HEK293T (cell line): ENCODE measurements around the gene APOBEC2.

ENCODE experiments used
- CTCF ChIA-PET: fragments of 350-600 bp; formaldehyde crosslinking; extraction: SDS; loops from one replicate; lab custom pipeline; 2021; ENCODE audit warnings: antibody characterized with exemption, inconsistent platforms; lab: Yijun Ruan, JAX
- POLR2A ChIA-PET: fragments of 350-600 bp; formaldehyde crosslinking; extraction: SDS; loops from one replicate; lab custom pipeline; 2020; ENCODE audit warnings: antibody characterized with exemption, inconsistent platforms; lab: Yijun Ruan, JAX
- DNase-seq: peaks from one replicate; pipeline ENCODE4 v3.0.0; 2012; ENCODE audit warnings: mixed read lengths; ENCODE audit errors: extremely low spot score
- ARNT ChIP-seq: fragments of 450-650 bp; IDR thresholded peaks from 2 replicates; pipeline ENCODE4 v1.6.1; 2017; ENCODE audit warnings: mild to moderate bottlenecking
- BHLHE40 ChIP-seq: fragments of 450-650 bp; IDR thresholded peaks from 2 replicates; pipeline ENCODE4 v1.6.1; 2016; ENCODE audit warnings: mild to moderate bottlenecking, moderate library complexity, borderline replicate concordance
- CTBP1 ChIP-seq: fragments of 450-650 bp; IDR thresholded peaks from 2 replicates; pipeline ENCODE4 v1.6.1; 2016; ENCODE audit warnings: borderline replicate concordance
- ELF4 ChIP-seq: fragments of 450-650 bp; IDR thresholded peaks from 2 replicates; pipeline ENCODE4 v1.6.1; 2017; ENCODE audit warnings: antibody characterized with exemption
- FOXA1 ChIP-seq: fragments of 450-650 bp; IDR thresholded peaks from 2 replicates; pipeline ENCODE4 v1.6.1; 2016; ENCODE audit warnings: mild to moderate bottlenecking
- FOXK2 ChIP-seq: fragments of 450-650 bp; IDR thresholded peaks from 2 replicates; pipeline ENCODE4 v1.6.1; 2016; ENCODE audit warnings: mild to moderate bottlenecking
- FOXM1 ChIP-seq: fragments of 450-650 bp; IDR thresholded peaks from 2 replicates; pipeline ENCODE4 v1.6.1; 2017; ENCODE audit warnings: mild to moderate bottlenecking, borderline replicate concordance
- HDGF ChIP-seq: fragments of 450-650 bp; IDR thresholded peaks from 2 replicates; pipeline ENCODE4 v1.6.1; 2017; ENCODE audit warnings: antibody characterized with exemption, borderline replicate concordance
- L3MBTL2 ChIP-seq: fragments of 450-650 bp; conservative IDR thresholded peaks from 2 replicates; pipeline ENCODE4 v1.6.1; 2016; ENCODE audit warnings: mild to moderate bottlenecking
- LEF1 ChIP-seq: fragments of 450-650 bp; IDR thresholded peaks from 2 replicates; pipeline ENCODE4 v1.6.1; 2017; ENCODE audit warnings: mild to moderate bottlenecking, borderline replicate concordance
- NFRKB ChIP-seq: fragments of 450-650 bp; IDR thresholded peaks from 2 replicates; pipeline ENCODE4 v1.6.1; 2016; ENCODE audit warnings: mild to moderate bottlenecking, moderate library complexity
- PKNOX1 ChIP-seq: fragments of 450-650 bp; IDR thresholded peaks from 2 replicates; pipeline ENCODE4 v1.6.1; 2016
- SP1 ChIP-seq: fragments of 450-650 bp; IDR thresholded peaks from 2 replicates; pipeline ENCODE4 v1.6.1; 2017
- SUZ12 ChIP-seq: fragments of 450-650 bp; IDR thresholded peaks from 2 replicates; pipeline ENCODE4 v1.6.1; 2016; ENCODE audit warnings: mild to moderate bottlenecking
- TARDBP ChIP-seq: fragments of 450-650 bp; IDR thresholded peaks from 2 replicates; pipeline ENCODE4 v1.6.1; 2016
- ZNF384 ChIP-seq: fragments of 450-650 bp; IDR thresholded peaks from 2 replicates; pipeline ENCODE4 v1.6.1; 2016

APOBEC2 gene

GRCh38 chr6:41090841-41091761 is 38.1 kb downstream of the APOBEC2 start:
- ChIA-PET CTCF (interaction anchor here (0.6 to 1.1 kb wide), 3 partner anchors 13 to 33 kb away, joined by 3 to 4 read pairs (median 3); no protein-coding TSS in a partner anchor), POLR2A (no interaction called here)
- no peak for TF ChIP-seq ZNF384
- no peak for TF ChIP-seq ELF4
- no peak for TF ChIP-seq FOXK2
- TF ChIP-seq TARDBP, result no peak
- TF ChIP-seq FOXA1, result no peak
- TF ChIP-seq CTBP1, result no peak
- TF ChIP-seq L3MBTL2, result no peak
- TF ChIP-seq PKNOX1, result no peak
- TF ChIP-seq BHLHE40, result no peak
- TF ChIP-seq FOXM1, result no peak
- no peak for TF ChIP-seq HDGF
- no peak for TF ChIP-seq SP1
- DNase-seq, result no peak

GRCh38 chr6:41092421-41093140 is 39.6 kb downstream of the APOBEC2 start:
- CTCF ChIA-PET, result interaction anchor here (0.5 to 1.7 kb wide), 3 partner anchors 9 to 90 kb away, joined by 3 to 8 read pairs (median 4); no protein-coding TSS in a partner anchor

GRCh38 chr6:41093729-41094128 is 40.7 kb downstream of the APOBEC2 start:
- no peak for TF ChIP-seq NFRKB
- TF ChIP-seq TARDBP, result no peak
- no peak for TF ChIP-seq BHLHE40
- no peak for TF ChIP-seq LEF1
- TF ChIP-seq CTBP1, result no peak
- TF ChIP-seq SUZ12, result no peak
- no peak for TF ChIP-seq FOXM1
- no peak for TF ChIP-seq ARNT
- TF ChIP-seq ELF4, result no peak
- CTCF ChIA-PET, result interaction anchor here (0.7 kb wide), 1 partner anchor 9 kb away, joined by 3 read pairs; no protein-coding TSS in a partner anchor
- POLR2A ChIA-PET, result no interaction called here
- no peak for DNase-seq

More at GRCh38 chr6:41092421-41093140, 39.6 kb downstream of the APOBEC2 start:
- TF ChIP-seq BHLHE40 (no peak), LEF1 (no peak), FOXK2 (no peak), TARDBP (no peak), ELF4 (no peak), SP1 (no peak)
- POLR2A ChIA-PET, result no interaction called here
- peak; percentile 15 for DNase-seq

GRCh38 chr6:41097467-41098090 is 44.6 kb downstream of the APOBEC2 start:
- TF ChIP-seq ELF4 (no peak), ZNF384 (no peak), FOXA1 (no peak), PKNOX1 (no peak), ARNT (no peak), HDGF (no peak), SUZ12 (no peak), SP1 (no peak), LEF1 (no peak), FOXM1 (no peak), FOXK2 (no peak), L3MBTL2 (no peak), BHLHE40 (no peak), TARDBP (no peak), NFRKB (no peak), CTBP1 (no peak)
- ChIA-PET CTCF (no interaction called here), POLR2A (no interaction called here)
- DNase-seq, result no peak

- ChIA-PET CTCF (no interaction called here), POLR2A (no interaction called here)
- TF ChIP-seq ELF4 (no peak), PKNOX1 (no peak), BHLHE40 (no peak), SP1 (no peak), HDGF (no peak), TARDBP (no peak), LEF1 (no peak), FOXK2 (no peak), L3MBTL2 (no peak), FOXM1 (no peak), SUZ12 (no peak), CTBP1 (no peak), ZNF384 (no peak), NFRKB (no peak), FOXA1 (no peak), ARNT (no peak)
- DNase-seq, result no peak
Observed at GRCh38 chr6:41098366-41098765, 45.4 kb downstream of the APOBEC2 start.

GRCh38 chr6:41100871-41101287 is 47.9 kb downstream of the APOBEC2 start:
- ChIA-PET CTCF (interaction anchor here (1.1 kb wide), 1 partner anchor 8 kb away, joined by 3 read pairs; no protein-coding TSS in a partner anchor), POLR2A (no interaction called here)
- TF ChIP-seq FOXK2 (no peak), SP1 (no peak), HDGF (no peak), PKNOX1 (no peak), NFRKB (no peak), LEF1 (no peak), CTBP1 (no peak)
- DNase-seq, result no peak
